HG03469 (cell line): Measurements from ENCODE around the gene CRYZL1.

Source experiments
- ATAC-seq: cut with Tn5 transposase; IDR thresholded peaks from one replicate; pipeline ENCODE4 v1.9.1; 2021; ENCODE audit warnings: mild to moderate bottlenecking, moderate library complexity, moderate number of reproducible peaks; ENCODE audit not compliant: unreplicated experiment

CRYZL1 gene

DNA sequence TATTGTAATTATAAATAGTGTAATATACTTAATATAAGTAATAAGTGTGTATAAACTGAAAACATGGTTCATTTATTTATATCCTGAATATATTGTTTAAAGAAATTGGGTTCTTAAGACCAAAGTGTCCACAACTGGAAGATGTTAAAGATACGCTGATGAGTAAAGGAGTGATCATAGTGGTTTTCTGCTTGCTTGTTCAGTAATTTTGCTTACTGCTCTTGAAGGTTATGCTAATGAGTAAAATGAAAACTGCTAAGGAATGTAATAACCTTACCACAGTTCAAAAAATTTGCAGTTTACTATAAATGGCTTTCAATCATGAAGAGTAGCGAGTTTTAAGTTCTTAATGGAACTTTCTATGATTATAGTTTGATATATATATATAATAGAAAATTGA lies 75.0 kb downstream of the CRYZL1 start:
- no peak for ATAC-seq

DNA sequence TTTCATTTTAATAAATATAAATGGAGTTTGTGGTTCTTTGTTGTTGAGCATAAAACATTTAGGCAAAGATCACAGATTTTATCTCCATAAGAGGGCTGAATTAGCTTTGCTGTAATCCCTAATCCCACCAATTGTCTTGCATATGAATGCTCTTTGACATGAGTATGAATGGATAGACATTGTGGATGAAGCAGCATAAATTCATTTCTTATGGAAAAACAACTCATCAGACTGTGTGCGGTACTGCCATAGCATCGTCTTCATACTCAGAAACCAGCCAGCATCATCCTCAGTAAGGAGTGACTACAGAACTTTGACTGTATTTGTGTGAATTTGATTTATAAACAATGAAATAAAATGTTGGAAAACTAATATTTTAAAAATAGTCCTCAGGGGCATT lies 79.2 kb downstream of the CRYZL1 start:
- no peak for ATAC-seq

DNA sequence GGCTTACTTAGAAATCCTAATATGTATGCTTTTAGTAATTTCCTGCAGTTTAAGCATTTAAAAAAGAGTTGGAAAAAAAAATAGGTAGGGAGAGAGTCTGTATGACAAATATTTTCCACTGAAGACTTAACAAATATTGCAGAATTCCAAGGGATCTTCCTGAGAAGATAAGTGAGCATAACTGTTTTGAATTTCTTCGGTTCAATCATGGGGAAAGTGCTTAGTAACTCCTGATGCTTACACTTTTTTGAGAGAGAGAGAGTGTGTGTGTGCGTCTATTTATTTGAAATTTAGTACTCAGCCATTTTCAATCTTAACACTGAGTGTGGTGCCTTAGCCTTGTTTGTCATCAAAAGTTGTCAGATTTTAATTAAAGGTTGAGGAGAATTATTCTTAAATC lies 80.2 kb downstream of the CRYZL1 start:
- ATAC-seq = no peak

DNA sequence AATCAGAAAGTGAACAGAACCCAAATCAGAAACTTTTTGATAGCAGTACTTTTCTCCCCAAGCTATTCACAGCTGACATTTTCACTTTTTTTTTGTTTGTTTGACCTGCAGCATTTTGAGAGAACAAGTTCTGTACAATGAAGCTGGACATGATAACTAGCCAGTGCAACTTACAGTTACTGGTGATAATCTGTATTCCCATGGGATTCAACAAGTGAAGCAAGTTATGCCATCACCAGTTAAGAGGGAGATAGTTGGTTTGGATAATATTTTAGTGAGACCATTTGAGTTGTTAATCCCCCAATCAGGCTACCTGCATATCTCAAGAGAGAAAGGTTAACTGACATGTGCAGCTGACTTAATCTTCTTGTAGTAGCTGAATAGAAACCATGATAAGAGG lies 80.6 kb downstream of the CRYZL1 start:
- ATAC-seq = no peak

DNA sequence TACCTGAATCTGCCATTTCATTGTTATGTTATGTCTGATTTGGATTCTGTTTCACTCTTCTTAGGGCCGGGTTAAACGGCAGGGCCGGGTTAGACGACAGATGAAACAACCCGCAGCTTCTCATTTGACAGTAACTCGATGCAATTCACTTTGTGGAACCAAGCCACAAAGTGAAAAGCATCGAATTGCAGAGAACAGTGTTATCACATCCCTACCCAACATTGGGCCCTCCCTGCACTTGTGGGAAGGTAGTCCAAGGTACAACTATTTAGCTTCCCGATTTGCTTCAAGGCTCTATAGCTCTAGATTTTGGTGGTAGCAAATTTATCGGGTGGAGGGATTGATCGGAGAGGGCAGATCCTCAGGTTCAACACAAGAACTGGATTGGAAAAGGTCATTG lies 81.7 kb downstream of the CRYZL1 start:
- no peak for ATAC-seq

DNA sequence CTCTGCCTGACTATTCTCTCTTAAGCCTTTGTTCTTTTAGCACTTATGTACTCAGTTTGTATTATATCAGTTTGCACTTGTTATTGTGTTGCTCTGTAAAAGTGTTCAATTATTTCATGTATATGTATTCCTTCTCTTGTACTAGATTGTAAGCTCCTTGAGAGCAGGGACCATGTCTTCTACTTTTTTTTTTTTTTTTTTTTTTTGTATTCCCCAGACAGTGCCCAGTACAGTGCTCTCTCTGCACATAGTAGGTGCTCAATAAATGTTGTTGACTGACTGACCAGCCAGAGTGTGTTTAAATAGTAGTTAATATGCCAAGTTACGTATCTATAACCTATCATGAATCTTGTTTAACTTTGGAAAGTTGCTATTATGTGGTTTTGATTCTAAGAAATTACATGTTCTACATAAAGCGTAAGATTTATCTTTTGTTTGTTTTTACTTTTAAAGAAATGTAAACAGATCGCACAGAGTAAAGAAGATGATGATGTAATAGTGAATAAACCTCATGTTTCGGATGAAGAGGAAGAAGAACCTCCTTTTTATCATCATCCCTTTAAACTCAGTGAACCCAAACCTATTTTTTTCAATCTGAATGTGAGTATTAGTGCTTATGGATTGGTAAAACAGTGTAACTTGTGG lies 82.6 kb downstream of the CRYZL1 start:
- ATAC-seq = no peak

DNA sequence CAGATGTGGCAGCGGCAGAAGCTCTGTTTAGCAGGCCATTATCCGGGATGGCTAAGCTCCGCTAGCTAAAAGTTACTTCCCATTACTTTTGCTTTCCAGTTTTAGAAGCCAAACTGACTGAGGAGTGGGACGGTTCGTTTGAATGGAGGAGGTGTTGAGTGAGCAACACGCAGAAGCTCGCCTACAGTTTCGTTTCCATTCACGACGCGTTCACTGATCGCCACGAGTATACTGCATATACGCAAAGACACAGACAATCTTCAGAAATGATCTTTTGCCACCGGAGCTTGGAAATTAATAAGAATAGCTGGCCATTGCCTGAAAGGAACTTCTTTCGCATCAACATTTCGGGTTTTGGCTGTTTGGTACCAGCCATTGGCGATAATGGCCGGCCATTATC lies 84.1 kb downstream of the CRYZL1 start:
- no peak for ATAC-seq

DNA sequence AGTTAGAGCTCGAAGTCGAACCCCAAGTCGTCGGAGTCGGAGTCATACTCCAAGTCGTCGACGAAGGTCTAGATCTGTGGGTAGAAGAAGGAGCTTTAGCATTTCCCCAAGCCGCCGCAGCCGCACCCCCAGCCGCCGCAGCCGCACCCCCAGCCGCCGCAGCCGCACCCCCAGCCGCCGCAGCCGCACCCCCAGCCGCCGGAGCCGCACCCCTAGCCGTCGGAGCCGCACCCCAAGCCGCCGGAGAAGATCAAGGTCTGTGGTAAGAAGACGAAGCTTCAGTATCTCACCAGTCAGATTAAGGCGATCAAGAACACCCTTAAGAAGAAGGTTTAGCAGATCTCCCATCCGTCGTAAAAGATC lies 86.6 kb downstream of the CRYZL1 start:
- no peak for ATAC-seq

DNA sequence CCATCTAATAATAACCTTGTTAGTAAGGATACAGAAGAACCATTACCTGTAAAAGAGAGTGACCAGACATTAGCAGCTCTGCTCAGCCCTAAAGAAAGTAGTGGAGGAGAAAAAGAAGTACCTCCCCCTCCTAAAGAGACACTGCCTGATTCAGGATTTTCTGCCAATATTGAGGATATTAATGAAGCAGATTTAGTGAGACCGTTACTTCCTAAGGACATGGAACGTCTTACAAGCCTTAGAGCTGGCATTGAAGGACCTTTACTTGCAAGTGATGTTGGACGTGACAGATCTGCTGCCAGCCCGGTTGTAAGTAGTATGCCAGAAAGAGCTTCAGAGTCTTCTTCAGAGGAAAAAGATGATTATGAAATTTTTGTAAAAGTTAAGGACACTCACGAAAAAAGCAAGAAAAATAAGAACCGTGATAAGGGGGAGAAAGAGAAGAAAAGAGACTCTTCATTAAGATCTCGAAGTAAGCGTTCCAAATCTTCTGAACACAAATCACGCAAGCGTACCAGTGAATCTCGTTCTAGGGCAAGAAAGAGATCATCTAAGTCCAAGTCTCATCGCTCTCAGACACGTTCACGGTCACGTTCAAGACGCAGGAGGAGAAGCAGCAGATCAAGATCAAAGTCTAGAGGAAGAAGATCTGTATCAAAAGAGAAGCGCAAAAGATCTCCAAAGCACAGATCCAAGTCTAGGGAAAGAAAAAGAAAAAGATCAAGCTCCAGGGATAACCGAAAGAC lies 87.1 kb downstream of the CRYZL1 start:
- no peak for ATAC-seq

DNA sequence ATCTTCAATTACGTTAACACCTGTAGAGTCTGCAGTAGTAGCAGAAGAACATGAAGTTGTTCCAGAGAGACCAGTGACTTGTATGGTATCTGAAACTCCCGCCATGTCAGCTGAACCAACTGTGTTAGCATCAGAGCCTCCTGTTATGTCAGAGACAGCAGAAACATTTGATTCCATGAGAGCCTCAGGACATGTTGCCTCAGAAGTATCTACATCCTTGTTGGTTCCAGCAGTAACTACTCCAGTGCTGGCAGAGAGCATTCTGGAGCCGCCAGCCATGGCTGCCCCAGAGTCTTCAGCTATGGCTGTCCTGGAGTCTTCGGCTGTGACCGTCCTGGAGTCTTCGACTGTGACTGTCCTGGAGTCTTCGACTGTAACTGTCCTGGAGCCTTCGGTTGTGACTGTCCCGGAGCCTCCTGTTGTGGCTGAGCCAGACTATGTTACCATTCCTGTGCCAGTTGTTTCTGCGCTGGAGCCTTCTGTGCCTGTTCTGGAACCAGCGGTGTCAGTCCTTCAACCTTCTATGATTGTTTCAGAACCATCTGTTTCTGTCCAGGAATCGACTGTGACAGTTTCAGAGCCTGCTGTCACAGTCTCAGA lies 88.4 kb downstream of the CRYZL1 start:
- no peak for ATAC-seq

DNA sequence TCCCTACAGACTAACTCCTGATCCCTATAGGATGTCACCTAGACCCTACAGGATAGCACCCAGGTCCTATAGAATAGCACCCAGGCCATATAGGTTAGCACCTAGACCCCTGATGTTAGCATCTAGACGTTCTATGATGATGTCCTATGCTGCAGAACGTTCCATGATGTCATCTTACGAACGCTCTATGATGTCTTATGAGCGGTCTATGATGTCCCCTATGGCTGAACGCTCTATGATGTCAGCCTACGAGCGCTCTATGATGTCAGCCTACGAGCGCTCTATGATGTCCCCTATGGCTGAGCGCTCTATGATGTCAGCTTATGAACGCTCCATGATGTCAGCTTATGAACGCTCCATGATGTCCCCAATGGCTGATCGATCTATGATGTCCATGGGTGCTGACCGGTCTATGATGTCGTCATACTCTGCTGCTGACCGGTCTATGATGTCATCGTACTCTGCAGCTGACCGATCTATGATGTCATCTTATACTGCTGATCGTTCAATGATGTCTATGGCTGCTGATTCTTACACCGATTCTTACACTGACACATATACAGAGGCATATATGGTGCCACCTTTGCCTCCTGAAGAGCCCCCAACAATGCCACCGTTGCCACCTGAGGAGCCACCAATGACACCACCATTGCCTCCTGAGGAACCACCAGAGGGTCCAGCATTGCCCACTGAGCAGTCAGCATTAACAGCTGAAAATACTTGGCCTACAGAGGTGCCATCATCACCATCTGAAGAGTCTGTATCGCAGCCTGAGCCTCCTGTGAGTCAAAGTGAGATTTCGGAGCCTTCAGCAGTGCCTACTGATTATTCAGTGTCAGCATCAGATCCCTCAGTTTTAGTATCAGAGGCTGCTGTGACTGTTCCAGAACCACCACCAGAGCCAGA lies 89.2 kb downstream of the CRYZL1 start:
- ATAC-seq = no peak

DNA sequence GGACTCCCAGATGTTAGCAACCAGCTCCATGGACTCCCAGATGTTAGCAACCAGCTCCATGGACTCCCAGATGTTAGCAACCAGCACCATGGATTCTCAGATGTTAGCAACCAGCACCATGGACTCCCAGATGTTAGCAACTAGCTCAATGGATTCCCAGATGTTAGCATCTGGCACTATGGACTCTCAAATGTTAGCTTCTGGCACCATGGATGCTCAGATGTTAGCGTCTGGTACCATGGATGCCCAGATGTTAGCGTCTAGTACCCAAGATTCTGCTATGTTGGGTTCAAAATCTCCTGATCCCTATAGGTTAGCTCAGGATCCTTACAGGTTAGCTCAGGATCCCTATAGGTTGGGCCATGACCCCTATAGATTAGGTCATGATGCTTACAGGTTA lies 89.9 kb downstream of the CRYZL1 start:
- ATAC-seq = no peak

DNA sequence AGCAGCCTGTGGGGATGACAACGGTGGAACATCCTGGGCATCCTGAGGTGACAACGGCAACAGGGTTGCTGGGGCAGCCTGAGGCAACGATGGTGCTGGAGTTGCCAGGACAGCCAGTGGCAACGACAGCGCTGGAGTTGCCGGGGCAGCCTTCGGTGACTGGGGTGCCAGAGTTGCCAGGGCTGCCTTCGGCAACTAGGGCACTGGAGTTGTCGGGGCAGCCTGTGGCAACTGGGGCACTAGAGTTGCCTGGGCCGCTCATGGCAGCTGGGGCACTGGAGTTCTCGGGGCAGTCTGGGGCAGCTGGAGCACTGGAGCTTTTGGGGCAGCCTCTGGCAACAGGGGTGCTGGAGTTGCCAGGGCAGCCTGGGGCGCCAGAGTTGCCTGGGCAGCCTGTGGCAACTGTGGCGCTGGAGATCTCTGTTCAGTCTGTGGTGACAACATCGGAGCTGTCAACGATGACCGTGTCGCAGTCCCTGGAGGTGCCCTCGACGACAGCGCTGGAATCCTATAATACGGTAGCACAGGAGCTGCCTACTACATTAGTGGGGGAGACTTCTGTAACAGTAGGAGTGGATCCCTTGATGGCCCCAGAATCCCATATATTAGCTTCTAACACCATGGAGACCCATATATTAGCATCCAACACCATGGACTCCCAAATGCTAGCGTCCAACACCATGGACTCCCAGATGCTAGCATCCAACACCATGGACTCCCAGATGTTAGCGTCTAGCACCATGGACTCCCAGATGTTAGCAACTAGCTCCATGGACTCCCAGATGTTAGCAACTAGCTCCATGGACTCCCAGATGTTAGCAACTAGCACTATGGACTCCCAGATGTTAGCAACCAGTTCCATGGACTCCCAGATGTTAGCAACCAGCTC lies 90.5 kb downstream of the CRYZL1 start:
- ATAC-seq = no peak

DNA sequence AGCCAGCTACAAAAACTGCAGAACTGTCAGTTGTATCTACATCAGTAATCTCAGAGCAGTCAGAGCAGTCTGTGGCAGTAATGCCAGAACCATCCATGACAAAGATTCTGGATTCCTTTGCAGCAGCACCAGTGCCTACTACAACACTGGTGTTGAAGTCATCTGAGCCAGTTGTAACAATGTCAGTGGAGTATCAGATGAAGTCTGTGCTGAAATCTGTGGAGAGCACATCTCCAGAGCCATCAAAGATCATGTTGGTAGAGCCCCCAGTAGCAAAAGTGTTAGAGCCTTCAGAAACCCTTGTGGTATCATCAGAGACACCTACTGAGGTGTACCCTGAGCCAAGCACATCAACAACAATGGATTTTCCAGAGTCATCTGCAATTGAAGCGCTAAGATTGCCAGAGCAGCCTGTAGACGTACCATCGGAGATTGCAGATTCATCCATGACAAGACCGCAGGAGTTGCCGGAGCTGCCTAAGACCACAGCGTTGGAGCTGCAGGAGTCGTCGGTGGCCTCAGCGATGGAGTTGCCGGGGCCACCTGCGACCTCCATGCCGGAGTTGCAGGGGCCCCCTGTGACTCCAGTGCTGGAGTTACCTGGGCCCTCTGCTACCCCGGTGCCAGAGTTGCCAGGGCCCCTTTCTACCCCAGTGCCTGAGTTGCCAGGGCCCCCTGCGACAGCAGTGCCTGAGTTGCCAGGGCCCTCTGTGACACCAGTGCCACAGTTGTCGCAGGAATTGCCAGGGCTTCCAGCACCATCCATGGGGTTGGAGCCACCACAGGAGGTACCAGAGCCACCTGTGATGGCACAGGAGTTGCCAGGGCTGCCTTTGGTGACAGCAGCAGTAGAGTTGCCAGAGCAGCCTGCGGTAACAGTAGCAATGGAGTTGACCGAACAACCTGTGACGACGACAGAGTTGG lies 91.4 kb downstream of the CRYZL1 start:
- ATAC-seq = no peak

DNA sequence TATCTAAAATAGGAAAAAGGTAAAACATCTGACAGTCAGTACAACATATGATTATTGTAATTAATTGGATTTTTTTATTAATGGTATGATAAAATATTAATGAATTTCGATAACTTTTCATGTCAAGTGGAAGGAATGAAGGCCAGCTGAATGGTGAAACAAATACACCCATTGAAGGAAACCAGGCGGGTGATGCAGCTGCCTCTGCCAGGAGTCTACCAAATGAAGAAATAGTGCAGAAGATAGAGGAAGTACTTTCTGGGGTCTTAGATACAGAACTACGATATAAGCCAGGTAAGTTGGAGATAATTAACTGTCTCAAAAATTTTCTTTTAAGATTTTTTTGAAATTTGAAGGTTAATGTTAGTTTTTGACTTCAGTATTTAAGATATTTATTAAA lies 95.5 kb downstream of the CRYZL1 start:
- ATAC-seq = no peak

DNA sequence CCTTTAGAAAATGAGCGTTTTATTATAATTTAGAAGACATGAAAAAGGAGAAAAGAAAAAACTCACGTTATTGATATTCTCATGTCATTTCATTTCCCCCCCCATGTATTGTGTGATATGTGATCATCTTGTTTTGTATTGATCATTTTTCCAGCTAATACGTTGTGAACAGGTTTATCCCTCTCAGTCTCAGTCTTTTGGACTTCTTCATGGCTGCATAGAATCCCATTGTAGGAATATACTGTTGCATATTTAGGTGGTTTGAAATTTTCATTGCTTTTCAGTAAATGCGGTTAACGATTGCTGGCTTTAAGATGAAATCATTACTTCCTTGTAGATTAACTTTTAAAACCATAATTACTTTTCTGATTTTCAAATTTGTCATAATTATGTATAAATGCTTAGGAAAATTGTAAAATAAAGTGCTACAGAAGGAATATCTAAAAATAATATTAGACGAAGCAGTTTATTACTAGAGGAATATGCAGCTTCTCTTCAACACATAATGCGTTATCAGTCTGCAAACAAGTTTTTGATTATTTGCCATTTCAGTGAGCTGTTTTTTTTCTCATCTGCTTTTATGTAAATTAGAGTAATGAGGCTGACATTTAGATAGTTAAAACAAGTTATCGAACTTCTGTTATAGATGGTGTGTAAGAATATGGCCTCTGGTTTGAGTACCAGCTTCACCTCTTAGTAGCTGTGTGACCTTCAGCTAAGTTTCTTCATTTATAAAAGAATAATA lies 96.9 kb downstream of the CRYZL1 start:
- ATAC-seq = no peak

DNA sequence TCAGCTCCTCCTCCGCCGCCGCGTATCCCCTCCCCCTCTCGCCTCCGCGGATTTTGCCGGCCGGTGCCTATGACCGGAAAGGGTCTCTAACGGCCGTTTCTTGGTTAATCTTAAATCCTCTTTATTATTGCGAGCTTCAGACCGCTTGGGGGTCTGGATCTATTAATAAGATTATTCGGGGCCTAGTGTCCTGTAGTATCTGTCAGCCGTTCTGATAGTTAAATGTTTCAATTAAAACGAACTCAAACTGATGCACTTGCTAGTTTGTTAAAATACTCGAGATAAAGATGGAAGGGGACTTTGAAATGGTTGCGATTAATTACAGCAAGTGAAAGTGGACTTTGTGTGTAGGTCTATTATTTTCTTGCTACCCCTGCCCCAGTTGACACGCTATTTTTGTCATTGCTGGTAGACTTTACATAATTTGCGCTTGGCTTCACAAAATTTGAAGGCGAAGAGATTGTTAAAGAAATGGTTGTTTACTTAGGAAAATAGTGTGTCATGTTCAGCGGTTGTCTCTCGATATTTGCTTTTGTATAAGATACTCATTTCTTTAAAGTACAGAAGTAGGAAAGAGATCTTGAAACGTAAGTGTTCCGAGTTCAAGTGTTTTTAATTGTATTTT lies 97.9 kb downstream of the CRYZL1 start:
- no peak for ATAC-seq
